Measurements from ENCODE around the gene GPBP1L1. TPM values are rescaled to one million over a fixed set of nuclear protein-coding genes. Genes with fewer than 3 reads are reported as not detected.
A peak's percentile ranks its signal among the peaks of the same experiment; 100 is the strongest.

Gene GPBP1L1
- total and polyA plus RNA-seq, 2 of the 13 experiments (the other 11 are each of a cell fraction or from before 2014, with no cell fraction given) = 45.9 to 86.1 TPM

GRCh38 chr1:45583666-45584350 is 102.5 kb downstream of the GPBP1L1 start, which contains the start of gene NASP (continued):
- TF ChIP-seq ZNF318 (CRISPR knock-in tag; IDR thresholded peaks at IDR 0.05) (no peak), HMG20A (CRISPR knock-in tag; IDR thresholded peaks at IDR 0.05; ENCODE audit: borderline replicate concordance) (no peak), AFF4 (CRISPR knock-in tag; IDR thresholded peaks at IDR 0.05) (0 out of 2 replicates have a peak, but pooled peaks have one; percentile 13), BRD4 (CRISPR knock-in tag; IDR thresholded peaks at IDR 0.05) (0 out of 2 replicates have a peak, but pooled peaks have one; percentile 58), NCOA5 (CRISPR knock-in tag; IDR thresholded peaks at IDR 0.05) (no peak), ZNF484 (CRISPR knock-in tag; IDR thresholded peaks at IDR 0.05; ENCODE audit: borderline replicate concordance, low read depth) (no peak), EZH2 (conservative IDR thresholded peaks at IDR 0.05; ENCODE audit: low read depth, low read length) (no peak), MTF1 (CRISPR knock-in tag; IDR thresholded peaks at IDR 0.05) (no peak), HNF4G (IDR thresholded peaks at IDR 0.05; ENCODE audit: borderline replicate concordance, low read depth, low read length) (no peak), HNF4G (CRISPR knock-in tag; IDR thresholded peaks at IDR 0.05; ENCODE audit: borderline replicate concordance, low read depth) (no peak), TIGD3 (CRISPR knock-in tag; IDR thresholded peaks at IDR 0.05; ENCODE audit: borderline replicate concordance) (no peak), ZNF343 (CRISPR knock-in tag; IDR thresholded peaks at IDR 0.05) (no peak), JUNB (CRISPR knock-in tag; IDR thresholded peaks at IDR 0.05; ENCODE audit: borderline replicate concordance) (no peak; the same call in 1 of the 2 replicates), ZNF552 (CRISPR knock-in tag; IDR thresholded peaks at IDR 0.05; ENCODE audit: borderline replicate concordance) (no peak), ZNF543 (CRISPR knock-in tag; IDR thresholded peaks at IDR 0.05) (peak; percentile 74), ZNF317 (CRISPR knock-in tag; IDR thresholded peaks at IDR 0.05) (0 out of 2 replicates have a peak, but pooled peaks have one; percentile 17), ZNF777 (CRISPR knock-in tag; IDR thresholded peaks at IDR 0.05) (peak; percentile 79)
